Upper lobe of left lung (tissue), 4 donors: ENCODE data around the gene GPR158.

ENCODE experiments used
- CTCF ChIP-seq, 6 experiments: fragments of 450-650 bp in 4 of 6; fragments of 200-600 bp in 2 of 6; sonication (generic) in 2 of 6; IDR thresholded peaks; one replicate each; pipeline ENCODE4 v1.5.1; 2016 to 2019; ENCODE audit warnings: antibody characterized with exemption in 6 of 6
- POLR2AphosphoS5 ChIP-seq, 2 donors: sonication (generic); formaldehyde crosslinking; IDR thresholded peaks; one replicate each; pipeline ENCODE4 v1.5.1; 2017; ENCODE audit warnings: antibody characterized with exemption in 2 of 2

- TF ChIP-seq CTCF (IDR thresholded peaks at IDR 0.05) = no peak
- no peak for TF ChIP-seq POLR2AphosphoS5 (IDR thresholded peaks at IDR 0.05)
These were observed 452.8 kb downstream of the GPR158 start for GRCh38 chr10:25627606-25628005.
